Neutrophil (primary cell): ENCODE data around the gene CEBPE.

Experiments
- H3K27ac ChIP-seq: fragments of 200-600 bp; sonication (generic); 2 replicates; pipeline ENCODE4 v1.5.1; 2016; ENCODE audit warnings: mild to moderate bottlenecking, moderate library complexity
- H3K27me3 ChIP-seq: fragments of 200-600 bp; sonication (generic); 2 replicates; pipeline ENCODE4 v1.6.0; 2016; ENCODE audit warnings: mild to moderate bottlenecking
- H3K36me3 ChIP-seq: fragments of 200-600 bp; sonication (generic); 2 replicates; pipeline ENCODE4 v1.5.1; 2017
- H3K4me1 ChIP-seq, 2 experiments: fragments of 200-600 bp in 1 of 2; sonication (generic) in 1 of 2; 1 replicate in 1 of 2; 2 replicates in 1 of 2; pipeline versions ENCODE4 v1.5.1 to v1.6.1; 2013 to 2016; ENCODE audit warnings: low read depth in 1 of 2, low read length in 1 of 2, mild to moderate bottlenecking in 1 of 2, moderate library complexity in 1 of 2; ENCODE audit not compliant: control insufficient read depth in 1 of 2, insufficient read depth in 1 of 2
- H3K4me3 ChIP-seq, 2 experiments: fragments of 200-600 bp in 1 of 2; sonication (generic) in 1 of 2; 1 replicate in 1 of 2; 2 replicates in 1 of 2; pipeline ENCODE4 v1.5.1; 2013 to 2016; ENCODE audit warnings: low read depth in 1 of 2, low read length in 1 of 2, mild to moderate bottlenecking in 1 of 2, moderate library complexity in 1 of 2
- H3K9me3 ChIP-seq: fragments of 200-600 bp; sonication (generic); 2 replicates; pipeline ENCODE4 v1.5.1; 2016
- CTCF ChIP-seq: fragments of 200-600 bp; sonication (generic); IDR thresholded peaks from 2 replicates; pipeline ENCODE4 v1.5.1; 2016; ENCODE audit warnings: antibody characterized with exemption

CEBPE gene

GRCh38 chr14:23130871-23131270 lies 11.8 kb upstream of the CEBPE start:
- Histone ChIP-seq H3K4me1 (peaks cover 44 to 45% of the 10 kb centered on the region in 2 experiments), H3K27ac (peak overlapping the region; percentile 58), H3K36me3 (no peaks in the 10 kb centered on the region), H3K27me3 (no peaks in the 10 kb centered on the region), H3K4me3 (no peak overlapping the region), H3K9me3 (no peaks in the 10 kb centered on the region)
- no peak for TF ChIP-seq CTCF

GRCh38 chr14:23129759-23130316 lies 10.8 kb upstream of the CEBPE start:
- no peaks in the 10 kb centered on the region for H3K9me3 ChIP-seq
- no peaks in the 10 kb centered on the region for H3K36me3 ChIP-seq
- H3K4me3 ChIP-seq, result no peak overlapping the region
- H3K27ac ChIP-seq, result peak overlapping the region; percentile 50
- H3K27me3 ChIP-seq, result no peaks in the 10 kb centered on the region
- H3K4me1 ChIP-seq, result peaks cover 47 to 49% of the 10 kb centered on the region in 2 experiments
- TF ChIP-seq CTCF, result no peak

GRCh38 chr14:23128969-23129758 lies 10.1 kb upstream of the CEBPE start:
- H3K9me3 ChIP-seq, result no peaks in the 10 kb centered on the region
- H3K4me3 ChIP-seq, result no peak overlapping the region
- peak overlapping the region; percentile 50 for H3K27ac ChIP-seq
- peaks cover 47 to 49% of the 10 kb centered on the region in 2 experiments for H3K4me1 ChIP-seq
- no peaks in the 10 kb centered on the region for H3K27me3 ChIP-seq
- TF ChIP-seq CTCF, result no peak
- H3K36me3 ChIP-seq, result no peaks in the 10 kb centered on the region

- no peaks in the 10 kb centered on the region for H3K36me3 ChIP-seq
- TF ChIP-seq CTCF, result no peak
- H3K4me1 ChIP-seq, result peaks cover 47 to 49% of the 10 kb centered on the region in 2 experiments
- H3K27me3 ChIP-seq, result no peaks in the 10 kb centered on the region
- no peak overlapping the region for H3K27ac ChIP-seq
- H3K9me3 ChIP-seq, result no peaks in the 10 kb centered on the region
- H3K4me3 ChIP-seq, result no peak overlapping the region
Measured at GRCh38 chr14:23127861-23128260, 8.8 kb upstream of the CEBPE start.

GRCh38 chr14:23126548-23127278 lies 7.7 kb upstream of the CEBPE start:
- H3K27me3 ChIP-seq, result no peaks in the 10 kb centered on the region
- H3K4me3 ChIP-seq, result no peak overlapping the region
- TF ChIP-seq CTCF, result no peak
- H3K9me3 ChIP-seq, result no peaks in the 10 kb centered on the region
- H3K36me3 ChIP-seq, result no peaks in the 10 kb centered on the region
- no peak overlapping the region for H3K27ac ChIP-seq
- peaks cover 47 to 49% of the 10 kb centered on the region in 2 experiments for H3K4me1 ChIP-seq
